Caco-2 (cell line): Measurements from ENCODE around the gene TIPRL. TPM values are rescaled to one million over a fixed set of nuclear protein-coding genes. Genes with fewer than 3 reads are reported as not detected.

Source experiments
- BruUV-seq: library from RNA; stranded (reverse); fragments of 400-500 nt; replicated peaks from 2 replicates; lab custom pipeline; 2021; lab: Mats Ljungman, UMichigan
- CTCF ChIA-PET: fragments of 300-600 bp; sonication (Branson Sonifier 250); formaldehyde crosslinking; loops from one replicate; lab custom pipeline; 2022; ENCODE audit warnings: antibody characterized with exemption; lab: Charles Lee
- POLR2A ChIA-PET: fragments of 300-600 bp; sonication (Branson Sonifier 250); formaldehyde crosslinking; loops from one replicate; lab custom pipeline; 2022; ENCODE audit warnings: antibody characterized with exemption; lab: Charles Lee
- DNase-seq, 2 experiments: peaks; one replicate each; pipeline versions ENCODE4 v3.0.0 to v3.0.0-alpha.2; 2020 to 2022
- H3K27me3 ChIP-seq: replicated peaks from 2 replicates; pipeline ENCODE4 v1.6.0; 2011; ENCODE audit warnings: low read length; ENCODE audit not compliant: control insufficient read depth, insufficient read depth
- H3K36me3 ChIP-seq: 2 replicates; pipeline ENCODE4 v1.5.1; 2011; ENCODE audit warnings: low read length; ENCODE audit not compliant: control insufficient read depth, insufficient read depth
- H3K4me1 ChIP-seq: fragments of 250-450 bp; sonication (Bioruptor Pico); 2 replicates; pipeline ENCODE4 v1.5.1; 2020; ENCODE audit warnings: mild to moderate bottlenecking
- H3K4me3 ChIP-seq: 2 replicates; pipeline ENCODE4 v1.5.1; 2011; ENCODE audit warnings: low read depth, mild to moderate bottlenecking, control low read depth, low read length
- H3K9me3 ChIP-seq: fragments of 250-450 bp; sonication (Bioruptor Pico); 2 replicates; pipeline ENCODE4 v1.5.1; 2020; ENCODE audit warnings: mild to moderate bottlenecking, moderate library complexity
- H3K27ac Mint-ChIP-seq: one replicate; pipeline ENCODE4 v1.8.0; 2022; ENCODE audit warnings: mixed read lengths; ENCODE audit not compliant: unreplicated experiment
- H3K27me3 Mint-ChIP-seq: one replicate; pipeline ENCODE4 v1.8.0; 2022; ENCODE audit warnings: mixed read lengths; ENCODE audit not compliant: insufficient read depth, unreplicated experiment
- H3K36me3 Mint-ChIP-seq: one replicate; pipeline ENCODE4 v1.8.0; 2022; ENCODE audit warnings: mild to moderate bottlenecking, mixed read lengths; ENCODE audit not compliant: insufficient read depth, unreplicated experiment
- H3K4me1 Mint-ChIP-seq: one replicate; pipeline ENCODE4 v1.8.0; 2022; ENCODE audit warnings: low read depth, mixed read lengths; ENCODE audit not compliant: unreplicated experiment
- H3K4me3 Mint-ChIP-seq: one replicate; pipeline ENCODE4 v1.8.0; 2022; ENCODE audit warnings: mild to moderate bottlenecking, moderate library complexity, mixed read lengths; ENCODE audit not compliant: unreplicated experiment
- H3K9me3 Mint-ChIP-seq: one replicate; pipeline ENCODE4 v1.8.0; 2022; ENCODE audit warnings: mixed read lengths; ENCODE audit not compliant: unreplicated experiment
- intact Hi-C: fragments of 100-400 bp; cut with micrococcal nuclease; formaldehyde crosslinking; loops from one replicate; pipeline ENCODE4 v1.10.0; 2022; ENCODE audit not compliant: unreplicated experiment
- total RNA-seq: library from RNA; stranded (reverse); gene quantifications from 2 replicates; pipeline ENCODE4 v1.2.3, GENCODE V29; 2022
- TF ChIP-seq, protein P1 (sequence below), 2 experiments: fragments of 200-600 bp in 1 of 2; IDR thresholded peaks; 1 replicate in 1 of 2; 2 replicates in 1 of 2; pipeline versions ENCODE4 v1.5.1 to v1.8.0; 2011 to 2022; ENCODE audit warnings: antibody characterized with exemption in 1 of 2, control low read depth in 1 of 2, inconsistent platforms in 1 of 2, low read depth in 1 of 2, low read length in 1 of 2, mild to moderate bottlenecking in 1 of 2, moderate library complexity in 1 of 2; ENCODE audit not compliant: insufficient read depth in 1 of 2, severe bottlenecking in 1 of 2, unreplicated experiment in 1 of 2

Gene TIPRL
- total RNA-seq, 1 experiment from 2014 or later: 38.1 TPM

DNA sequence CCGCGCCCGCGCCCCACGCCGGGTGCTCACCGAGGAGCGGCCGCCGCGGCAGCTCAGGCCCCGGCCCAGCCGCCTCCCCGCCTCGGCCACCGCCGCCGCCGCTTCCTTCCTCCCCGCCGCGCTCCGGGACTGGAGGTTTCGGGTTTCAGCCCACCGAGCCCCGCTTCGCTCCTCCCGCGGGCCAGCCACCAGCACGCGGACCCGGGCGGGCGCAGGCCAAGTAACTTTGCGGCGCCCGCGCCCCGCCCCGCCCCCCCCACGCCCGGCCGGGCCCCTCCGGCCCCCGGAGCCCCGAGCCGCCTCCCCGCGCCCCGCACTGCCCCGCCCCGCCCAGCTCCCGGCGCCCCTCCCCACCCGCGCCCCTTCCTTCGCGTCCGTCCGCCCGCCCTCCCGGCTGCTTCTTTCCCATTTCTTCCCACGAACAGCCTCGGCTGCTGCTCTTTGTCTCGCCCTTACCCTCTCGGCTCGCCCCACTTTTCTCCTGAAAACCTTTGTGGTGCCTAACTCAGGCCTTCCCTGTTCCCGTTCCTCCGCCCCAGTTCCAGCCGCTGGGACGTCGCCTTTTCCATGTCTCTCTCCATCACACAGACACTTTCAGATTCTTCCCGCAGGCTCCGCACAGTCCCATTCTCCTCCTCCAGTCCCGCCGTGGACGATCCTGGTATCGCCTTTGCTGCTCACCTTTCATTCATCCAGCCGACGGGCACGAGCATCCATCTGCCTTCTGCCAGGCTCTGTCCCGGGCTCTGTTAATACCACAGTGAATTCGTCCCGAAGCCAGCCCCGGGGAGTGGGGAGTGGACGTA lies 41.9 kb upstream of the TIPRL start, which contains the start of gene GPR161:
TSS of gene GPR161 (minus strand) at position 222 of the 806 bp plus-strand sequence. CDS start 32,080 bp downstream, outside the sequence.
- Histone ChIP-seq H3K4me1 (peaks cover 32% of the 10 kb centered on the region), H3K36me3 (no peaks in the 10 kb centered on the region; the same call in 1 of the 2 replicates), H3K4me3 (peak within 1 kb of the TSS; percentile 72), H3K27me3 (no peaks in the 10 kb centered on the region), H3K9me3 (no peaks in the 10 kb centered on the region)
- peak; percentile 62 to 69 for DNase-seq
- no TSS peak for BruUV-seq
- ChIA-PET CTCF (interaction anchor here (0.7 to 2.1 kb wide), 4 partner anchors 9 to 89 kb away, joined by 3 to 7 read pairs (median 3); partner anchors contain the start of gene SFT2D2), POLR2A (interaction anchor here (0.6 to 0.8 kb wide), 2 partner anchors 213 to 605 kb away, joined by 3 to 4 read pairs; no protein-coding TSS in a partner anchor)
- Mint-ChIP-seq H3K4me1 (peaks cover 25% of the 10 kb centered on the region), H3K9me3 (no peaks in the 10 kb centered on the region), H3K36me3 (peaks cover 9% of the 10 kb centered on the region), H3K27ac (peak within 1 kb of the TSS; percentile 73), H3K27me3 (no peaks in the 10 kb centered on the region), H3K4me3 (peak within 1 kb of the TSS; percentile 91)
- TF ChIP-seq, protein P1, sequence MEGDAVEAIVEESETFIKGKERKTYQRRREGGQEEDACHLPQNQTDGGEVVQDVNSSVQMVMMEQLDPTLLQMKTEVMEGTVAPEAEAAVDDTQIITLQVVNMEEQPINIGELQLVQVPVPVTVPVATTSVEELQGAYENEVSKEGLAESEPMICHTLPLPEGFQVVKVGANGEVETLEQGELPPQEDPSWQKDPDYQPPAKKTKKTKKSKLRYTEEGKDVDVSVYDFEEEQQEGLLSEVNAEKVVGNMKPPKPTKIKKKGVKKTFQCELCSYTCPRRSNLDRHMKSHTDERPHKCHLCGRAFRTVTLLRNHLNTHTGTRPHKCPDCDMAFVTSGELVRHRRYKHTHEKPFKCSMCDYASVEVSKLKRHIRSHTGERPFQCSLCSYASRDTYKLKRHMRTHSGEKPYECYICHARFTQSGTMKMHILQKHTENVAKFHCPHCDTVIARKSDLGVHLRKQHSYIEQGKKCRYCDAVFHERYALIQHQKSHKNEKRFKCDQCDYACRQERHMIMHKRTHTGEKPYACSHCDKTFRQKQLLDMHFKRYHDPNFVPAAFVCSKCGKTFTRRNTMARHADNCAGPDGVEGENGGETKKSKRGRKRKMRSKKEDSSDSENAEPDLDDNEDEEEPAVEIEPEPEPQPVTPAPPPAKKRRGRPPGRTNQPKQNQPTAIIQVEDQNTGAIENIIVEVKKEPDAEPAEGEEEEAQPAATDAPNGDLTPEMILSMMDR (IDR thresholded peaks at IDR 0.05; ENCODE audit: insufficient read depth in 1 of 2, low read depth in 1 of 2, low read length in 1 of 2, severe bottlenecking in 1 of 2, unreplicated experiment in 1 of 2): no peak
- intact Hi-C loops: loop anchor here (1.0 kb wide), 2 partner anchors 9 to 41 kb away; partner anchors contain the start of gene TIPRL

DNA sequence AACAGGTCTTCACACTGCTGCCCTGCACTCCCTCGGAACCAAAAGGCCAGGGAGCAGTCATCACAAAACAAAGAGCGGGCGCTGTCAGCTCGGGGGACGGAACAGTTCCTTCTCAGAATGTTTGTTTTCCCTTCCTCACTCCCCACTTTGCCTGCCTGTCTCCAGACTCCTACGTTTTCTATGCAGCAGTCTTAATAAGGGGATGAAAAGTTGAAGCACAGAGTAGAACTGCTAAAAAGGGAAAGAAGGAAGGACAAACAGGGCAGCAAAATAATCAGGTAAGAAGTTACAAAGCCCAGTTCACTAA lies 41.3 kb upstream of the TIPRL start:
- H3K9me3 Mint-ChIP-seq: no peaks in the 10 kb centered on the region
- CTCF ChIA-PET: interaction anchor here (2.1 kb wide), 1 partner anchor 9 kb away, joined by 7 read pairs; no protein-coding TSS in a partner anchor
- Histone ChIP-seq H3K27me3 (no peaks in the 10 kb centered on the region), H3K36me3 (no peaks in the 10 kb centered on the region; the same call in 1 of the 2 replicates), H3K4me3 (peak overlapping the region; percentile 72), H3K4me1 (peaks cover 38% of the 10 kb centered on the region), H3K9me3 (no peaks in the 10 kb centered on the region)
- peaks cover 28% of the 10 kb centered on the region for H3K4me1 Mint-ChIP-seq
- intact Hi-C loops: no loop called here
- H3K36me3 Mint-ChIP-seq: peaks cover 12% of the 10 kb centered on the region
- no peaks in the 10 kb centered on the region for H3K27me3 Mint-ChIP-seq
- H3K4me3 Mint-ChIP-seq: peak overlapping the region; percentile 91
- TF ChIP-seq, protein P1 (IDR thresholded peaks at IDR 0.05; ENCODE audit: insufficient read depth in 1 of 2, low read depth in 1 of 2, low read length in 1 of 2, severe bottlenecking in 1 of 2, unreplicated experiment in 1 of 2): no peak
- no peak for DNase-seq
- POLR2A ChIA-PET: interaction anchor here (0.6 kb wide), 1 partner anchor 605 kb away, joined by 3 read pairs; no protein-coding TSS in a partner anchor
- H3K27ac Mint-ChIP-seq: peak overlapping the region; percentile 73
- no TSS peak for BruUV-seq

DNA sequence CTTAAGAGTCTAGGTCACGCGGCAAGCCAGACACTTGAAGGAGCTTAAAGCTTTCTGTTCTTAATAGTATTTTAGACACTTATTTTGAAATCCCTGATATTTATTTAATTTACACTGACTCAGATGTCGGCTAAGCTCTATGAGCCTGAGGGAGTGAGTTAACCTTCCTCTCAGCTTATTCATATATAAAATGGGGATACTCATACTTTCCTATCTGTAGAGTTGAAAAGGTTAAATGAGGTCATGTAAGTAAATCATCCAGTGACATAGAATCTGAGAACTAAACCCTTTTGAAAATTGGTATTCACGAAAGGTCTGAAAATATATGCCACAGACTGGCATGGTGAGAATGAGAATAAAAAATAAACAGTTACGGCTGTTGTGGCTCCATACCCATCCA lies 40.6 kb upstream of the TIPRL start:
- Mint-ChIP-seq H3K27ac (no peak overlapping the region), H3K4me1 (peaks cover 28% of the 10 kb centered on the region), H3K27me3 (no peaks in the 10 kb centered on the region), H3K9me3 (no peaks in the 10 kb centered on the region), H3K4me3 (peak overlapping the region; percentile 91), H3K36me3 (peaks cover 12% of the 10 kb centered on the region)
- Histone ChIP-seq H3K9me3 (no peaks in the 10 kb centered on the region), H3K4me1 (peaks cover 39% of the 10 kb centered on the region), H3K36me3 (no peaks in the 10 kb centered on the region; the same call in 1 of the 2 replicates), H3K27me3 (no peaks in the 10 kb centered on the region), H3K4me3 (no peak overlapping the region)
- POLR2A ChIA-PET: no interaction called here
- no peak for DNase-seq
- TF ChIP-seq, protein P1 (IDR thresholded peaks at IDR 0.05; ENCODE audit: insufficient read depth in 1 of 2, low read depth in 1 of 2, low read length in 1 of 2, severe bottlenecking in 1 of 2, unreplicated experiment in 1 of 2): no peak
- no TSS peak for BruUV-seq
- intact Hi-C loops: no loop called here
- CTCF ChIA-PET: interaction anchor here (0.5 kb wide), 1 partner anchor 34 kb away, joined by 3 read pairs; no protein-coding TSS in a partner anchor
